IPS DF 4.7 (cell line): Measurements from ENCODE around the gene TMEM129.

Experiments
- DNase-seq: peaks from one replicate; pipeline ENCODE4 v3.0.0-alpha.2; 2013; ENCODE audit warnings: low spot score; ENCODE audit errors: extremely low read depth

The TMEM129 gene

GRCh38 chr4:1745165-1745564 is 24.0 kb upstream of the TMEM129 start:
- DNase-seq, result no peak

GRCh38 chr4:1744552-1744951 is 23.4 kb upstream of the TMEM129 start:
- DNase-seq, result no peak

GRCh38 chr4:1743975-1744374 is 22.9 kb upstream of the TMEM129 start:
- DNase-seq, result no peak

- no peak for DNase-seq
These were observed 22.4 kb upstream of the TMEM129 start for GRCh38 chr4:1743551-1743950.

- DNase-seq, result no peak
These were observed 20.1 kb upstream of the TMEM129 start for GRCh38 chr4:1741208-1741607.

GRCh38 chr4:1740021-1740545 is 19.0 kb upstream of the TMEM129 start:
- DNase-seq, result no peak

GRCh38 chr4:1739358-1739757 is 18.2 kb upstream of the TMEM129 start:
- no peak for DNase-seq

- DNase-seq, result no peak
These were observed 17.3 kb upstream of the TMEM129 start for GRCh38 chr4:1738410-1738809.

GRCh38 chr4:1737666-1738065 is 16.5 kb upstream of the TMEM129 start:
- no peak for DNase-seq

- DNase-seq, result no peak
These were observed 15.7 kb upstream of the TMEM129 start for GRCh38 chr4:1736812-1737211.

GRCh38 chr4:1735215-1735614 is 14.1 kb upstream of the TMEM129 start:
- no peak for DNase-seq

- no peak for DNase-seq
These were observed 11.8 kb upstream of the TMEM129 start for GRCh38 chr4:1732911-1733310.

GRCh38 chr4:1731180-1731579 is 10.1 kb upstream of the TMEM129 start:
- no peak for DNase-seq

GRCh38 chr4:1730532-1731135 is 9.5 kb upstream of the TMEM129 start:
- no peak for DNase-seq

GRCh38 chr4:1728061-1728980 is 7.2 kb upstream of the TMEM129 start:
- no peak for DNase-seq

GRCh38 chr4:1727117-1728031 is 6.3 kb upstream of the TMEM129 start:
- no peak for DNase-seq

GRCh38 chr4:1726146-1726934 is 5.2 kb upstream of the TMEM129 start:
- DNase-seq, result no peak

- DNase-seq, result no peak
These were observed 4.4 kb upstream of the TMEM129 start for GRCh38 chr4:1725521-1725920.

- no peak for DNase-seq
These were observed 2.1 kb upstream of the TMEM129 start for GRCh38 chr4:1723131-1723801.

GRCh38 chr4:1722551-1723118 is 1.5 kb upstream of the TMEM129 start:
- no peak for DNase-seq
